SK-N-SH treated with all-trans-retinoic acid at 6 μM for 48 hours (cell line): ENCODE measurements around the gene NEURL1B.

Source experiments
- ARNTL ChIP-seq: fragments of 450-650 bp; formaldehyde crosslinking; IDR thresholded peaks from 2 replicates; pipeline ENCODE4 v1.5.0; 2020; ENCODE audit warnings: low read depth, mild to moderate bottlenecking, moderate library complexity, borderline replicate concordance
- GLIS3 ChIP-seq: fragments of 250-450 bp; sonication (Bioruptor Pico); IDR thresholded peaks from 2 replicates; pipeline ENCODE4 v1.5.0; 2020; ENCODE audit warnings: mild to moderate bottlenecking, moderate library complexity
- ISL1 ChIP-seq: fragments of 250-450 bp; sonication (Bioruptor Pico); IDR thresholded peaks from 2 replicates; pipeline ENCODE4 v2.1.2; 2022; ENCODE audit warnings: mild to moderate bottlenecking, moderate library complexity
- SNAI2 ChIP-seq: fragments of 250-450 bp; sonication (Bioruptor Pico); IDR thresholded peaks from 2 replicates; pipeline ENCODE4 v1.5.0; 2020; ENCODE audit warnings: mild to moderate bottlenecking, moderate library complexity
- ZFP30 ChIP-seq: fragments of 450-650 bp; formaldehyde crosslinking; IDR thresholded peaks from 2 replicates; pipeline ENCODE4 v1.5.0; 2022; ENCODE audit warnings: mild to moderate bottlenecking, moderate library complexity
- ZNF565 ChIP-seq: fragments of 450-650 bp; formaldehyde crosslinking; conservative IDR thresholded peaks from 2 replicates; pipeline ENCODE4 v1.5.0; 2020; ENCODE audit warnings: low read depth, mild to moderate bottlenecking, moderate library complexity
- TF ChIP-seq, protein P1 (sequence below): fragments of 250-450 bp; sonication (Bioruptor Pico); IDR thresholded peaks from 2 replicates; pipeline ENCODE4 v1.5.0; 2020; ENCODE audit warnings: mild to moderate bottlenecking, moderate library complexity
- TF ChIP-seq, protein P2 (sequence below): fragments of 250-450 bp; sonication (Bioruptor Pico); IDR thresholded peaks from 2 replicates; pipeline ENCODE4 v1.8.0; 2020; ENCODE audit warnings: mild to moderate bottlenecking, moderate library complexity, borderline replicate concordance

DNA sequence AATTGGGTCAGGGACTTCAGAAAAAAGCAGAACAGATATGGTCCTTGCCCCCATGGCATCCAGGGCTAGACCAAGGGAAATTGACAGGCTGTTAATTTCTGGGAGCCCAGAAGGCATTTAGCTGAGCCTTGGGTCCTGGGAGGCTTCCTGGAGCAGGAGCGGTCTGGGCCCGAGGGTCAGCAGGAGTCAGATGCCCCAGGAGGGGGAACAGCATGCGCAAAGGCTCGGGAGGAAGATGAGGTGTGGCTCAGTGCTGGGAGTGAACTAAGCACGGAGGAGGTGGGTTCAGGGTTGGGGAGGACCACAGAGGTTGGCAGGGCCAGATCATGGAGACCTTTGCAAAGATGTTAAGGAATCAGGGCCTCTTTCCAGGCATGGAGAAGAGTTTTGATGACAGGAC, 48.2 kb upstream of the NEURL1B start:
- no peak for TF ChIP-seq SNAI2 (CRISPR knock-in tag)
- TF ChIP-seq, protein P1, sequence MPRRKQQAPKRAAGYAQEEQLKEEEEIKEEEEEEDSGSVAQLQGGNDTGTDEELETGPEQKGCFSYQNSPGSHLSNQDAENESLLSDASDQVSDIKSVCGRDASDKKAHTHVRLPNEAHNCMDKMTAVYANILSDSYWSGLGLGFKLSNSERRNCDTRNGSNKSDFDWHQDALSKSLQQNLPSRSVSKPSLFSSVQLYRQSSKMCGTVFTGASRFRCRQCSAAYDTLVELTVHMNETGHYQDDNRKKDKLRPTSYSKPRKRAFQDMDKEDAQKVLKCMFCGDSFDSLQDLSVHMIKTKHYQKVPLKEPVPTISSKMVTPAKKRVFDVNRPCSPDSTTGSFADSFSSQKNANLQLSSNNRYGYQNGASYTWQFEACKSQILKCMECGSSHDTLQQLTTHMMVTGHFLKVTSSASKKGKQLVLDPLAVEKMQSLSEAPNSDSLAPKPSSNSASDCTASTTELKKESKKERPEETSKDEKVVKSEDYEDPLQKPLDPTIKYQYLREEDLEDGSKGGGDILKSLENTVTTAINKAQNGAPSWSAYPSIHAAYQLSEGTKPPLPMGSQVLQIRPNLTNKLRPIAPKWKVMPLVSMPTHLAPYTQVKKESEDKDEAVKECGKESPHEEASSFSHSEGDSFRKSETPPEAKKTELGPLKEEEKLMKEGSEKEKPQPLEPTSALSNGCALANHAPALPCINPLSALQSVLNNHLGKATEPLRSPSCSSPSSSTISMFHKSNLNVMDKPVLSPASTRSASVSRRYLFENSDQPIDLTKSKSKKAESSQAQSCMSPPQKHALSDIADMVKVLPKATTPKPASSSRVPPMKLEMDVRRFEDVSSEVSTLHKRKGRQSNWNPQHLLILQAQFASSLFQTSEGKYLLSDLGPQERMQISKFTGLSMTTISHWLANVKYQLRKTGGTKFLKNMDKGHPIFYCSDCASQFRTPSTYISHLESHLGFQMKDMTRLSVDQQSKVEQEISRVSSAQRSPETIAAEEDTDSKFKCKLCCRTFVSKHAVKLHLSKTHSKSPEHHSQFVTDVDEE (CRISPR knock-in tag): no peak
- TF ChIP-seq ZFP30: no peak
- no peak for TF ChIP-seq ARNTL (CRISPR knock-in tag)
- TF ChIP-seq, protein P2, sequence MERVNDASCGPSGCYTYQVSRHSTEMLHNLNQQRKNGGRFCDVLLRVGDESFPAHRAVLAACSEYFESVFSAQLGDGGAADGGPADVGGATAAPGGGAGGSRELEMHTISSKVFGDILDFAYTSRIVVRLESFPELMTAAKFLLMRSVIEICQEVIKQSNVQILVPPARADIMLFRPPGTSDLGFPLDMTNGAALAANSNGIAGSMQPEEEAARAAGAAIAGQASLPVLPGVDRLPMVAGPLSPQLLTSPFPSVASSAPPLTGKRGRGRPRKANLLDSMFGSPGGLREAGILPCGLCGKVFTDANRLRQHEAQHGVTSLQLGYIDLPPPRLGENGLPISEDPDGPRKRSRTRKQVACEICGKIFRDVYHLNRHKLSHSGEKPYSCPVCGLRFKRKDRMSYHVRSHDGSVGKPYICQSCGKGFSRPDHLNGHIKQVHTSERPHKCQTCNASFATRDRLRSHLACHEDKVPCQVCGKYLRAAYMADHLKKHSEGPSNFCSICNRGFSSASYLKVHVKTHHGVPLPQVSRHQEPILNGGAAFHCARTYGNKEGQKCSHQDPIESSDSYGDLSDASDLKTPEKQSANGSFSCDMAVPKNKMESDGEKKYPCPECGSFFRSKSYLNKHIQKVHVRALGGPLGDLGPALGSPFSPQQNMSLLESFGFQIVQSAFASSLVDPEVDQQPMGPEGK (CRISPR knock-in tag): no peak
- no peak for TF ChIP-seq ZNF565 (CRISPR knock-in tag)
- no peak for TF ChIP-seq GLIS3 (CRISPR knock-in tag)
- TF ChIP-seq ISL1: no peak
